Activated T-cell treated with anti-CD3 and anti-CD28 coated beads, Interleukin-2, amount 50 U/mL, for 4 hours (primary cell): ENCODE measurements around the gene MAP3K8. TPM values are rescaled to one million over a fixed set of nuclear protein-coding genes. Genes with fewer than 3 reads are reported as not detected.
A peak's percentile ranks its signal among the peaks of the same experiment; 100 is the strongest.

Source experiments
- ATAC-seq, 2 donors: fragments of 200-7000 bp; cut with Tn5 transposase; one replicate each; pipeline ENCODE4 v1.10.0; 2021
- DNase-seq: peaks from one replicate; pipeline ENCODE4 v3.0.0-alpha.2; 2020
- H3K27me3 Mint-ChIP-seq: one replicate; pipeline ENCODE4 v1.8.0; 2021; ENCODE audit warnings: low read depth, mixed read lengths
- H3K36me3 Mint-ChIP-seq: one replicate; pipeline ENCODE4 v1.8.0; 2022; ENCODE audit warnings: mixed read lengths; ENCODE audit not compliant: insufficient read depth
- H3K4me1 Mint-ChIP-seq: one replicate; pipeline ENCODE4 v1.8.0; 2021; ENCODE audit warnings: low read depth, mixed read lengths
- H3K4me3 Mint-ChIP-seq: one replicate; pipeline ENCODE4 v1.8.0; 2021; ENCODE audit warnings: mild to moderate bottlenecking, moderate library complexity, mixed read lengths
- H3K9me3 Mint-ChIP-seq: one replicate; pipeline ENCODE4 v1.8.0; 2021; ENCODE audit warnings: mixed read lengths
- total RNA-seq, 3 donors: library from RNA; stranded (reverse); gene quantifications; one replicate each; pipeline ENCODE4 v1.2.1, GENCODE V29; 2021

MAP3K8 gene
- total RNA-seq, 3 donors from 2014 or later = 20.8 to 29.2 (median 21.7) TPM

DNA sequence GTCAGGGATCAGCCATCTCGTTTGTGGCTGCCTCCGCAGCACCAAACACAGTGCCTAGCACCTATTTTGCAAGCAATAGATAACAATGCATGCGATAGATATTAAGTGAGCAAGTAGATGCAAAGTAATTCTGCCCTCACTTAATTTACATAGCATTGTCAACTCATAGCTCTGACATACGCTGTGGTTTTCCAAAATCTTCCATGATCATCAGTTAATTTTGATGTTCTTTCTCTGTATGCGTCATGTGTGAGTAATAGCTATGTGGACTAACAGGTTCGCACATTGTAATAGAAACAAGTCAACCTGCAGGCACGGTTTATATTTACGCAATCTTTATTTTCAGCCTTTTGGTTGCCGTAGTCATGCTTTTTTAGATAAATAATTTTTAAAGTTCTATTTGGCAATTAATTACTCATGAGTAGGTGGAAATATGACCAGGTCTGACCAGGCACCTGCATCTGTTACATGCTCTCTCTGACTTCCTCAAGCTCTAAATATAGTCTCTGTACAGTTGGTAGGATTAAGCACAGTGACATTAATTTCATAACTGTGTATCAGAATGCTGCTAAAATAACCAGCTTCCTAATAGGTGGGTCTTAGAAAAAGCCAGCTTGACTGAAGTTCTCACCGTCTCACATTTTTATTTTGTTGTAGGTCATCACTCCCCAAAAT lies 13.3 kb downstream of the MAP3K8 start:
- Mint-ChIP-seq H3K4me3 (no peak overlapping the region), H3K27me3 (no peaks in the 10 kb centered on the region), H3K36me3 (peaks cover 42% of the 10 kb centered on the region), H3K9me3 (no peaks in the 10 kb centered on the region), H3K4me1 (peaks cover 12% of the 10 kb centered on the region)
- ATAC-seq (peak; percentile 89 to 92), DNase-seq (no peak)

DNA sequence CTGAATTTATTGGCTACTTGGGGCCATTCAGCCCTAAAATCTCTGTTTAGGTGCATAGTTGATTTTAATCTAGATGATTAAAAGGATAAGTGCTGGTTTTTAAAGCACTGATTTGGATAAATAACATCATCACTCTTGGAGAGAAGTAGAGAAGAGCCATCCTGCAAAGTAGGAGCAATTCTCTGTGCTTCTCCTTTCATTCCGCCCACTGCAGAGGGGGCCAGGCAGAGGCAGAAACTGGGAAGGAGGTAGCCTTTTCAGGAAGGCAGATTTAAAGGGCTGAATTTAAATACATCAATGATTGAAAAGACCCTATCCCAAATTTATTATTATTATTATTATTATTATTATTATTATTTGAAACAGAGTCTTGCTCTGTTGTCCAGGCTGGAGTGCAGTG lies 14.1 kb downstream of the MAP3K8 start:
- Mint-ChIP-seq H3K4me1 (peaks cover 12% of the 10 kb centered on the region), H3K9me3 (no peaks in the 10 kb centered on the region), H3K36me3 (peaks cover 38% of the 10 kb centered on the region), H3K27me3 (no peaks in the 10 kb centered on the region), H3K4me3 (no peak overlapping the region)
- no peak for DNase-seq
- ATAC-seq = no peak

DNA sequence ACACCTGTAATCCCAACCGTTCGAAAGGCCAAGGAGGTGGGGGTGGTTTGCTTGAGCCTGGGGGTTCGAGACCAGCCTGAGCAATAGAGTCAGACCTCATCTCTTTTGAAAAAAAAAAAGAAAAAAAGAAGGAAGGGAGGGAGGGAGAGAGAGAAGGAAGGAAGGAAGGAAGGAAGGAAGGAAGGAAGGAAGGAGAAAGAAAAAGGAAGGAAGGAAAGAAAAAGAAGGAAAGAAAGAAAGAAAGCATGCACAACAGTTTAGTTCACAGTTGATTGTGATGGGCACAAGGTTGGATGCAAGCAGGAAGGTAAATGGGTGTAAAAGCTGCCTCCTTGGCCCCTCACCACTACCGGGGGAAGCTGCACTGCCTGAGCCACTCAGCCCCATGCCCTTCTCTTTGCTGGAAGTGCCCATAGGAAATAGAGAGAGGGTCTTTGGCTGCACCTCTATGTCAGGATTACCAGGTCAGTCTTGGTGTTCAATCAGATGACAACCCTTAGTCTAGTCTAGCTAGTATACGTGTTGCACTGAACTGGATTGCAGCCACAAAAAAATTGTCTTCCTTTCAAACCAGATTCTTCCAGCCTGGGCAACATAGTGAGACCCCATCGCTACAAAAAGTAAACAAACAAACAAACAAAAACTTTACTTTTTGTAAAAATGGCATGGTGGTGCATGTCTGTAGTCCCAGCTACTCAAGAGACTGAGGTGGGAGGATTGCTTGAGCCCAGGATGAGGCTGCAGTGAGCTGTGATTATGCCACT lies 20.0 kb downstream of the MAP3K8 start:
- DNase-seq = no peak
- peaks cover 32% of the 10 kb centered on the region for H3K4me1 Mint-ChIP-seq

DNA sequence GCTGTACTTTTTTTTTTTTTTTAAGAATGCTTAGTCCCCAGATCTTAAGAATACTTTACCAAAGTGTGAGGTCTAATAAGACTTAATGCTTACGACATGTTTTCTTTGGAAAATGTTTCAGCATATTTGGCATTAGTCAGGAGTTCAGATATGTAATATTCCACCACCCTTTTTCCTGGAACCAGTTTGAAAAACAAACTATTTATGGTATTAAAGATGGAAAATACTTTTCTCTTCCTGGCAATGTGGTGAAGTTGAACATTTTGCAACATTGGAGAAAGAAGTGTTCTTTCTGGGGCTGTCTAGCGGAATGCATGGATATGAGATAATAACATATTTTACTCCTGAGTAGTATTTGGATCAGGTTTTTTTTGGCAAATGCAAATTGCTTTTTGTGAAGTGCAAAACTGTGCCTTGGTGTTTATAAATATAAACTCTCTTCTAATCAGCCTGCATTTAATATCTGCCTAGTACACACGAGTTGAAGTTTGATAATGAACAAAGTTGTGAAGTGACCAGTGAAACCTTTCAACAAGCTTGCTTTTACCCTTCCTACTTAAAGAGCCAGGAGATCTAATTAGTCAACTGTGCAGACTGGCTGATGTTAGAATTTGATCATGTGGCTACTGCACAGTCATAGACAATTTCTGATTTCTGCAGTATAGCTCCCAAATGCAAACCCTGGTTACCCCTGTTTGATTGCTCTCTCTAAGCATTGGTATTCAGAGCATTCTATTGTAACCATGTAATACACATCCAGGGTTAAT lies 20.9 kb downstream of the MAP3K8 start:
- no peaks in the 10 kb centered on the region for H3K9me3 Mint-ChIP-seq
- H3K4me3 Mint-ChIP-seq = no peak overlapping the region
- ATAC-seq = no peak
- peaks cover 18% of the 10 kb centered on the region for H3K36me3 Mint-ChIP-seq
- DNase-seq = no peak
- H3K27me3 Mint-ChIP-seq = no peaks in the 10 kb centered on the region
- H3K4me1 Mint-ChIP-seq = peaks cover 32% of the 10 kb centered on the region

More for the DNA sequence above, 20.0 kb downstream of the MAP3K8 start:
- Mint-ChIP-seq H3K27me3 (no peaks in the 10 kb centered on the region), H3K36me3 (peaks cover 23% of the 10 kb centered on the region), H3K4me3 (no peak overlapping the region), H3K9me3 (no peaks in the 10 kb centered on the region)
- no peak for ATAC-seq

DNA sequence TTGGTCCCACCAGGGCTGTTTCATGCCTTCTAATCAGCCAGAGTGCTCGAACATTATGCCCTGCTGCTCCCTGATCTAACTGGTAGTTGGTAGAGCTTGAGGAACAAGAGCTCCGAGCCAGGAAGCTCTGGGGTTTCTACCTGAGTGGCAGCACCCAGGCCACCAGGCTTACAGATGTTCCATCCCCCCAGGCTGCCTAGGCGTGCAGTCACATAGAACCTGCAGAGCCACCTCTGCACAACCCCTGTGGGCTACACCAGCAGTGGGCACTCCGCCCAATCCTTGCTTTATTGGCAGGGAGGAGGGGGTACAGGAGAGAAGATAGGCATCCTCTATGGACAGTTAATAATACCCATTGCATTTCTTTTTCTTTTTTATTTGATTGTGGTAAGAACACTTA lies 21.8 kb downstream of the MAP3K8 start:
- H3K4me1 Mint-ChIP-seq = peaks cover 32% of the 10 kb centered on the region
- DNase-seq (no peak), ATAC-seq (peak; percentile 66 to 69)
- no peaks in the 10 kb centered on the region for H3K27me3 Mint-ChIP-seq
- H3K4me3 Mint-ChIP-seq = peak overlapping the region; percentile 47
- peaks cover 18% of the 10 kb centered on the region for H3K36me3 Mint-ChIP-seq
- no peaks in the 10 kb centered on the region for H3K9me3 Mint-ChIP-seq

DNA sequence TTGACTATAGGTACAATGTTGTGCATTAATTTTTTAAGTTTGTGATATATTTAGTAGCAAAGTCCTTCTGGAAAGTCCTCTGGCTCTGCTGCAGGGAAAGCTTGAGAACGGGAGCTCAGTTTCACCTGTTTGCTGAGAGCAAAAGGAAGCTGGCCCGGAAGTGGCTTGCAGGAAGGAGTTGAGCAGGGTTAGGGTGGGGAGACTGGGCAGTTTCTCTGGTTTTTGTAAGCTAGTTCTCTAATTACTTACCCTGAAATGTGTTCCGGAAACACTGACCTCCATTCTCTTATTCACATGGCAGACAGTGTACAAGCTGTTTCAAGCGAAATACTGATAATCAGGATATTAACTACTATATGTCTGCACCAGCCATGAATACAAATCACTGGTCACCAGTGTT lies 22.3 kb downstream of the MAP3K8 start:
- DNase-seq (no peak), ATAC-seq (peak; percentile 46 to 60)
- peak overlapping the region; percentile 47 for H3K4me3 Mint-ChIP-seq
- peaks cover 32% of the 10 kb centered on the region for H3K4me1 Mint-ChIP-seq
- H3K27me3 Mint-ChIP-seq = no peaks in the 10 kb centered on the region
- peaks cover 18% of the 10 kb centered on the region for H3K36me3 Mint-ChIP-seq
- H3K9me3 Mint-ChIP-seq = no peaks in the 10 kb centered on the region

DNA sequence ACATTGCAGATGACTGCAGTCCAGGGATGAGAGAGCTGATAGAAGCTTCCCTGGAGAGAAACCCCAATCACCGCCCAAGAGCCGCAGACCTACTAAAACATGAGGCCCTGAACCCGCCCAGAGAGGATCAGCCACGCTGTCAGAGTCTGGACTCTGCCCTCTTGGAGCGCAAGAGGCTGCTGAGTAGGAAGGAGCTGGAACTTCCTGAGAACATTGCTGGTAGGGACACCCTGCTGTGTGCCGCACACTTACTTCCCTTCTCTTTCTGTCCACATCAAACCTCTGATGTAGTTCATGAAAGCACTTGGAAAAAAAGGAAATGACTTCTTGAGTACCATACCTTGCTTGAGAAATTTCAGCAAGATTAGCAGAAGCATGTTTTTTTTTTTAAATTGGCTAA lies 25.3 kb downstream of the MAP3K8 start:
- no peak for DNase-seq
- H3K27me3 Mint-ChIP-seq = no peaks in the 10 kb centered on the region
- no peak overlapping the region for H3K4me3 Mint-ChIP-seq
- peaks cover 23% of the 10 kb centered on the region for H3K36me3 Mint-ChIP-seq
- no peak for ATAC-seq
- H3K9me3 Mint-ChIP-seq = no peaks in the 10 kb centered on the region
- H3K4me1 Mint-ChIP-seq = peaks cover 26% of the 10 kb centered on the region

DNA sequence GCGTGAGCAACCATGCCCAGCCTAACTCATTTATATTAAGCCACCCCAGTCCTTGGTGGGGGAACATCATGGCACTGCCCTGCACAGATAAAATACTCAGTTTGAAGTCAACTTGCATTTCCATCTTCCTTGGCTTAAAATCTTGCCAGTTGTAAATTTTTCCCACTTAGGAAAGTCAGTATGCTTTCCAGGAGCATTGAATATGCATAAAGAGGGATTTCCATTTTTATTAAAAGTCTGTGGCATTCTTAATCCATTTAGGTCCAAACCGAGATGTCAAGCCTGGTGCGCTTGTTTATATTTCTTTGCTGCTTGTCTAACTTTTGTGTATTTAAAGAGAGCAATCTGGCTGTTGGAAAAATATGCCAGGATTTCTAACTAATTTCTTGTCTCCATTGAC lies 26.1 kb downstream of the MAP3K8 start:
- ATAC-seq (no peak), DNase-seq (no peak)
- no peaks in the 10 kb centered on the region for H3K27me3 Mint-ChIP-seq
- no peaks in the 10 kb centered on the region for H3K9me3 Mint-ChIP-seq
- peaks cover 18% of the 10 kb centered on the region for H3K4me1 Mint-ChIP-seq
- peaks cover 19% of the 10 kb centered on the region for H3K36me3 Mint-ChIP-seq
- H3K4me3 Mint-ChIP-seq = no peak overlapping the region

DNA sequence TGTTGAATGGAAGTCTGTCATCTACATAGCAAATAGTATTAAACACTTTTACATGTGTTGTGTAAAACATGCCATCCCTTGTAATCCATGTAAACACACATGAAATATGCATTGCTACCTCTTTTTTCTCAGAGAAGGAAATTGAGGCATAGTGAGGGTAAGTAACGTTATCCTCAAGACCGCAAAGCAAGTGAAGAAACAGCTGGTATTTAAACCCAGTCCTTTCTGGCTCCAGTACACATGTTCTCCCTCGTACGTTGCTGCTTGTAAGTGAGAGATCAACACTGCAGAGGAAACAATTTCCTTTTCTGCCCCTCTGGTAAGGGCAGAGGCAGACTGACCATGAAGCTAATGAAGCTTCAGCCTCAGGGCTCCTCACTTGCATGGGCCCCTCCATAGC lies 28.5 kb downstream of the MAP3K8 start:
- peaks cover 8% of the 10 kb centered on the region for H3K4me1 Mint-ChIP-seq
- no peak for ATAC-seq
- no peaks in the 10 kb centered on the region for H3K9me3 Mint-ChIP-seq
- peaks cover 18% of the 10 kb centered on the region for H3K36me3 Mint-ChIP-seq
- no peak for DNase-seq
- no peaks in the 10 kb centered on the region for H3K27me3 Mint-ChIP-seq
- no peak overlapping the region for H3K4me3 Mint-ChIP-seq

DNA sequence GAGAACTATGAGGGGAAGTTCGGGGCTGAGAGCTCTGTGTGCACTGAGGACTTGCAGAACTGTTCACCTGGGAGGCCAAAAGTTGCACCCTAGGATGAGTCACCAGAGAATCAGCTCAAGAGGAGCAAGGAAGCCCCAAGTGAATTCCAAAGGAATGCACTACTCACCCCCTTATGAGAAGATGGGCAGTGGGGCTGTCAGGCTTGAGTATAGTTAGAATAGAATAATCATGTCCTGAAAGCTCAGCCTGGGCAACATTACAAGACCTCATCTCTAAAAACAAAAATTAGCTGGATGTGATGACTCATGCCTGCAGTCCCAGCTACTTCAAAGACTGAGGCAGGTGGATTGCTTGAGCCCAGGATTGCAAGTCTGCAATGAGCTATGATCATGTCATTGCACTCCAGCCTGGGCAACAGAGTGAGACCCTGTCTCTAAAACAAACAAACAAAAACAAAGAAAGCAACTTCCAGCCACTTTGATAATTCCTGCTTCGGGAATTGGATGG lies 30.0 kb downstream of the MAP3K8 start:
- Mint-ChIP-seq H3K27me3 (no peaks in the 10 kb centered on the region), H3K4me1 (peaks cover 12% of the 10 kb centered on the region)
- DNase-seq = no peak

DNA sequence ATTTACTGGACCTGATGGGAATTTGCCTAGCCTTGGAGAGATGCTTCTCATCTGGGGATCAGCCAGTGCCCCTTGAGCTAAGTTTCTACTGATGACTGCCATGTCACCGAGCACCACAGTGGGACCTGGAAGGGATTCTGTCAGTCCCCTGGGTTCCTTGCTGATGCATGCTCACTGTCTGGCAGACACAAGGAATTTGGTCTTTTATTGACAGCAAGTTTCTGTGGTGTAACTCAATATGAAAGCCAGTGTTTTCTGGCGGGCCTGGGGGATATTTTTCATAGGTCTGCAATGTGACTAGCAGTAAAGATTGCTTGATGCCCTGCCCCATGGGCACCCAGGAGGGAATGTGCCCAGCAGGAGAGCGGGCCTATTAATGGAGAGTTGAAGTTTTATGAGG lies 30.7 kb downstream of the MAP3K8 start:
- no peaks in the 10 kb centered on the region for H3K27me3 Mint-ChIP-seq
- peaks cover 14% of the 10 kb centered on the region for H3K4me1 Mint-ChIP-seq
- H3K4me3 Mint-ChIP-seq = no peak overlapping the region
- H3K9me3 Mint-ChIP-seq = no peaks in the 10 kb centered on the region
- H3K36me3 Mint-ChIP-seq = peaks cover 15% of the 10 kb centered on the region
- DNase-seq (no peak), ATAC-seq (no peak)

More for the DNA sequence above, 30.0 kb downstream of the MAP3K8 start:
- Mint-ChIP-seq H3K9me3 (no peaks in the 10 kb centered on the region), H3K36me3 (peaks cover 15% of the 10 kb centered on the region), H3K4me3 (no peak overlapping the region)
- ATAC-seq = no peak

DNA sequence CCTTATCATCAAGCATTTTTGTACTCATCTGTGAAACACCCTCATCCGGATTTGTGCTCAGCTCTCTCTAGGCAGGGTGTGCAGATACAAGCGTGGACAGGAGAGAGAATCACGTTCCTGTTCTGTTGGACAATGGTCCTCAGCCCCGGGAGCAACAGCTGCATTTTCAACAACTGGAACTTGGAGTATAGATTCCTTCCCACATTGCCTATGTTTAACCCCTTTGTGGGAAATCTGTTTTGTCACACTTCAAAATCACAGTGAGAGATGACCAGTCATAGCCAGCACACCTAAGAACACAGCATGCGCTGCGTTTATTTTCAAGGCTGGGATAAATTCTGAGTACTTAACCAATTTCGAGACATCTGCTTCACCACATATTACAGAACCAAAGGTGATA lies 32.5 kb downstream of the MAP3K8 start:
- H3K9me3 Mint-ChIP-seq = no peaks in the 10 kb centered on the region

DNA sequence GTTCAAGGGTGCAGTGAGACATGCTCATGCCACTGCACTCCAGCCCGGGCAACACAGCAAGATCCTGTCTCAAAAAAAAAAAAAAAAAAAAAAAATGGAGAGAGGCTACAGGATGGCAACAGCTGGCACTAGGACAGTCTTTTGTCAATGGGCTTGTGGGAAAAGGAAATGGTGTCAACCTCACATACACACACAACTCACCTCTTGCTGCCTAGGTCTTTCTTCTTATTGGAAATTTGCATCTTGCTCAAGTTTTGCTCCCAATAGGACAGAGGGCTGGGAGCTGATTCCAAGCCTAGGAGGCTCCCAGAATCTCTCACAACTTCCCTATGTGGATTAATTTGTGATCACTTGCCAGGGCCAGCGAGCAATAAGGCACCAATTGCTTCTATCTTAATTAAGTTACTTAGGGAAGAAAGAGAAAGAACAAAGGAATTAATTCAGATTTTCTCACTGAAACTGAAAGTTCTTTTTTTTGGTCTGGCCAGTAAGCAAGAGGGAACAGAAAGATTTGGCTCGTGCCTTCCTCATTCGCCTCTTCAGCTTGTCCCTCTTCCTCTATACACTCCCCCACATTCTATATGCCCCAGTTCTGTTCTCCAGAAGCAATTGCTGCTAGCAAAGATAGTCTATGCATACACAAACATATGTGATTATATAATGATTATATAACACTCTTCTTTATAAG lies 33.8 kb downstream of the MAP3K8 start:
- Mint-ChIP-seq H3K4me3 (no peak overlapping the region), H3K4me1 (peaks cover 14% of the 10 kb centered on the region), H3K27me3 (no peaks in the 10 kb centered on the region), H3K9me3 (no peaks in the 10 kb centered on the region), H3K36me3 (no peaks in the 10 kb centered on the region)
- no peak for ATAC-seq
- DNase-seq = no peak

More for the DNA sequence above, 32.5 kb downstream of the MAP3K8 start:
- Mint-ChIP-seq H3K4me1 (peaks cover 14% of the 10 kb centered on the region), H3K4me3 (no peak overlapping the region), H3K36me3 (peaks cover 5% of the 10 kb centered on the region), H3K27me3 (no peaks in the 10 kb centered on the region)
- no peak for DNase-seq
- no peak for ATAC-seq
